ENCODE measurements around the gene RCE1. TPM values are rescaled to one million over a fixed set of nuclear protein-coding genes. Genes with fewer than 3 reads are reported as not detected.

RCE1 gene
- total and polyA plus RNA-seq, 10 donors = 10.0 to 27.9 (median 17.7) TPM

- H3K27me3 ChIP-seq (replicated peaks in 1 of 7) = no peaks in the 10 kb centered on the region
- peaks cover 21 to 70% (median 50%) of the 10 kb centered on the region in 6 donors for H3K4me1 ChIP-seq
- 0 to 2% (median 1%) methylated on average over 11 of the region's 11 CpGs for WGBS, 5 donors
- TF ChIP-seq POLR2A (IDR thresholded peaks at IDR 0.05) (no peak), POLR2AphosphoS5 (IDR thresholded peaks at IDR 0.05) (no peak), CTCF (IDR thresholded peaks at IDR 0.05 in 8 of 11, conservative IDR thresholded peaks at IDR 0.05 in 3 of 11) (no peak)
- no peak for DNase-seq
- peak overlapping the region; percentile 70 to 99 (median 93) for H3K4me3 ChIP-seq
- intact Hi-C loops (cut with DNase I; ENCODE audit: low total_unique reads) = no loop called here
- H3K9me3 ChIP-seq = no peaks in the 10 kb centered on the region
- H3K36me3 ChIP-seq = peaks cover 0 to 57% (median 29%) of the 10 kb centered on the region in 6 donors
- H3K27ac ChIP-seq = peak overlapping the region; percentile 91 to 100 (median 99)
Observed at GRCh38 chr11:66842501-66842895, 743 bp upstream of the RCE1 start.

GRCh38 chr11:66843776-66844495 lies 695 bp downstream of the RCE1 start:
- intact Hi-C loops (cut with DNase I; ENCODE audit: low total_unique reads) = no loop called here
- peak overlapping the region; percentile 91 to 100 (median 99) for H3K27ac ChIP-seq
- peak; percentile 23 for DNase-seq
- TF ChIP-seq CTCF (IDR thresholded peaks at IDR 0.05 in 8 of 11, conservative IDR thresholded peaks at IDR 0.05 in 3 of 11) = no peak
- no peak for TF ChIP-seq POLR2A (IDR thresholded peaks at IDR 0.05)
- TF ChIP-seq POLR2AphosphoS5 (IDR thresholded peaks at IDR 0.05) = no peak
- no peaks in the 10 kb centered on the region for H3K9me3 ChIP-seq
- H3K4me1 ChIP-seq = peaks cover 21 to 70% (median 50%) of the 10 kb centered on the region in 6 donors
- peaks cover 0 to 57% (median 30%) of the 10 kb centered on the region in 6 donors for H3K36me3 ChIP-seq
- WGBS, 5 donors = 19 to 39% (median 21%) methylated on average over 8 to 16 of the region's 16 CpGs
- peak overlapping the region; percentile 70 to 99 (median 93) for H3K4me3 ChIP-seq
- no peaks in the 10 kb centered on the region for H3K27me3 ChIP-seq (replicated peaks in 1 of 7)

- intact Hi-C loops (cut with DNase I; ENCODE audit: low total_unique reads) = no loop called here
- no peak for TF ChIP-seq POLR2AphosphoS5 (IDR thresholded peaks at IDR 0.05)
- no peak for TF ChIP-seq POLR2A (IDR thresholded peaks at IDR 0.05)
- no peak for TF ChIP-seq CTCF (IDR thresholded peaks at IDR 0.05 in 8 of 11, conservative IDR thresholded peaks at IDR 0.05 in 3 of 11)
- Histone ChIP-seq H3K27ac (peak overlapping the region in 1 of 8 donors; percentile 98), H3K36me3 (peaks cover 0 to 55% (median 28%) of the 10 kb centered on the region in 6 donors), H3K27me3 (replicated peaks in 1 of 7) (no peaks in the 10 kb centered on the region), H3K4me1 (peaks cover 21 to 63% (median 46%) of the 10 kb centered on the region in 6 donors), H3K9me3 (no peaks in the 10 kb centered on the region), H3K4me3 (peak overlapping the region in 4 of 8 donors; percentile 84 to 99 (median 94))
- WGBS, 5 donors = 87 to 94% (median 91%) methylated on average over 12 of the region's 12 CpGs
- peak; percentile 78 for DNase-seq
Observed at GRCh38 chr11:66844496-66845142, 1.4 kb downstream of the RCE1 start.

All from spleen (tissue), 11 donors.